ENCODE results near the gene BRD9.
"Not testable (repeated sequence)": the region's sequence is repeated elsewhere in the genome, so short reads cannot be mapped to it uniquely, and the experiment has no call there.

The BRD9 gene

DNA sequence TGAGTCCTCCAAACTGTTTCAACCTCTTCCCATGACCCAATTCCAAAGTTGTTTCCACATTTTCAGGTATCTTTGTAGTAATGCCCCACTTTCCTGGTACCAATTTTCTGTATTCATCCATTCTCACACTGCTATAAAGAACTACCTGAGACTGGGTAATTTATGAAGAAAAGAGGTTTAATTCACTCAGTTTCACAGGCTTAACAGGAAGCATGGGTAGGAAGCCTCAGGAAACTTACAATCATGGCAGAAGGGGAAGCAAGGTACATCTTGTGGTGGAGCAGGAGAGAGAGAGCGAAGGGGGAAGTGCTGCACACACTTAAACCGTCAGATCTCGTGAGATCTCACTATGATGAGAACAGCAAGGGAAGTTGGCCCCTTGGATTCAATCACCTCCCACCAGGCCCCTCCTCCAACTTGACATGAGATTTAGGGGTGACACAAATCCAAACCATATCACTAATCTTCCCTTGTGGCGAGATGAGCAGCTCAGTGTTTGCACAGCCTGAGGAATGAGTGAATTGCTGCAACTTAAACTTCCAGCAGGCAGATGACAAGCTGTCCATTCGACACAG lies 43.0 kb upstream of the BRD9 start:
- TF ChIP-seq, protein P1, sequence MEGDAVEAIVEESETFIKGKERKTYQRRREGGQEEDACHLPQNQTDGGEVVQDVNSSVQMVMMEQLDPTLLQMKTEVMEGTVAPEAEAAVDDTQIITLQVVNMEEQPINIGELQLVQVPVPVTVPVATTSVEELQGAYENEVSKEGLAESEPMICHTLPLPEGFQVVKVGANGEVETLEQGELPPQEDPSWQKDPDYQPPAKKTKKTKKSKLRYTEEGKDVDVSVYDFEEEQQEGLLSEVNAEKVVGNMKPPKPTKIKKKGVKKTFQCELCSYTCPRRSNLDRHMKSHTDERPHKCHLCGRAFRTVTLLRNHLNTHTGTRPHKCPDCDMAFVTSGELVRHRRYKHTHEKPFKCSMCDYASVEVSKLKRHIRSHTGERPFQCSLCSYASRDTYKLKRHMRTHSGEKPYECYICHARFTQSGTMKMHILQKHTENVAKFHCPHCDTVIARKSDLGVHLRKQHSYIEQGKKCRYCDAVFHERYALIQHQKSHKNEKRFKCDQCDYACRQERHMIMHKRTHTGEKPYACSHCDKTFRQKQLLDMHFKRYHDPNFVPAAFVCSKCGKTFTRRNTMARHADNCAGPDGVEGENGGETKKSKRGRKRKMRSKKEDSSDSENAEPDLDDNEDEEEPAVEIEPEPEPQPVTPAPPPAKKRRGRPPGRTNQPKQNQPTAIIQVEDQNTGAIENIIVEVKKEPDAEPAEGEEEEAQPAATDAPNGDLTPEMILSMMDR (IDR thresholded peaks at IDR 0.05): no peak
- Histone ChIP-seq H3K36me3 (no peaks in the 10 kb centered on the region), H3K4me1 (no peaks in the 10 kb centered on the region), H3K27ac (no peak overlapping the region), H3K27me3 (peaks cover 0 to 27% of the 10 kb centered on the region in 2 donors), H3K9me3 (no peaks in the 10 kb centered on the region), H3K4me3 (no peak overlapping the region)
- peak in 1 of 2 donors; percentile 1 for DNase-seq
- intact Hi-C loops (cut with DNase I; ENCODE audit: low total_unique reads): no loop called here

DNA sequence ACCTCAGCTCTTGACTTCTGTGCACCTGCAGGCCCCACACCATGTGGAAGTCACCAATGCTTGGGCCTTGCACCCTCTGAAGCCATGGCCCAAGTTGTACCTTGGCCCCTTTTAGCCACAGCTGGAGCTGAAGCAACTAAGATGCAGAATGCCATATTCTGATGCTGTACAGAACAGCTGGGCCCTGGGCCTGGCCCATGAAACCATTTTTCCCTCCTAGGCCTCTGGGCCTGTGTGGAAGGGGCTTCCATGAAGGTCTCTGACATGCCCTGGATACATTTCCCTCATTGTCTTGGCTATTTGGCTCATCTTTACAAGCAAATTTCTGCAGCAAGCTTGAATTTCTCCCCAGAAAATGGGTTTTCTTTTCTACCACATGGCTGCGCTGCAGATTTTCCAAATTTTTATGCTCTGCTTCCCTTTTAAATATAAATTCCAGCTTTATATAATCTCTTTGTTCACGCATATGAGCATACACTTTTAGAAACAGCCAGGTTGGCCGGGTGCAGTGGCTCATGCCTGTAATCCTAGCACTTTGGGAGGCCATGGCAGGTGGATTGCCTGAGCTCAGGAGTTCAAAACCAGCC lies 41.9 kb upstream of the BRD9 start:
- H3K9me3 ChIP-seq; H3K4me1 ChIP-seq; H3K27ac ChIP-seq; H3K4me3 ChIP-seq; H3K36me3 ChIP-seq; intact Hi-C loops (cut with DNase I; ENCODE audit: low total_unique reads): not testable (repeated sequence)
- H3K27me3 ChIP-seq: peaks cover 0 to 26% of the 10 kb centered on the region in 2 donors
- peak in 1 of 2 donors; percentile 5 for DNase-seq

DNA sequence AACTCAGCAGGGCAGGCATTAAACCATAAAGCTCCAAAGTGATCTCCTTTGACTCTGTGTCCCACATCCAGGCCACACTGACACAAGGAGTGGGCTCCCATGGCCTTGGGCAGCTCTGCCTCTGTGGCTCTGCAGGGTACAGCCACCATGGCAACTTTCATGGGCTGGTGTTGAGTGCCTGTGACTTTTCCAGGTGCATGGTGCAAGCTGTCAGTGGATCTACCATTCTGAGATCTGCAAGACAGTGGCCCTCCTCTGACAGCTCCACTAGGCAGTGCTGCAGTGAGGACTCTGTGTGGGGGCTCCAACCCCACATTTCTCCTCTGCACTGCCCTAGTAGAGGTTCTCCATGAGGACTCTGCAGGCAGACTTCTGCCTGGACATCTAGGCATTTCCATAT lies 41.4 kb upstream of the BRD9 start:
- H3K27ac ChIP-seq; H3K4me3 ChIP-seq; H3K36me3 ChIP-seq; H3K4me1 ChIP-seq; H3K9me3 ChIP-seq; intact Hi-C loops (cut with DNase I; ENCODE audit: low total_unique reads): not testable (repeated sequence)
- peak; percentile 12 to 39 for DNase-seq
- H3K27me3 ChIP-seq: peaks cover 0 to 22% of the 10 kb centered on the region in 2 donors

DNA sequence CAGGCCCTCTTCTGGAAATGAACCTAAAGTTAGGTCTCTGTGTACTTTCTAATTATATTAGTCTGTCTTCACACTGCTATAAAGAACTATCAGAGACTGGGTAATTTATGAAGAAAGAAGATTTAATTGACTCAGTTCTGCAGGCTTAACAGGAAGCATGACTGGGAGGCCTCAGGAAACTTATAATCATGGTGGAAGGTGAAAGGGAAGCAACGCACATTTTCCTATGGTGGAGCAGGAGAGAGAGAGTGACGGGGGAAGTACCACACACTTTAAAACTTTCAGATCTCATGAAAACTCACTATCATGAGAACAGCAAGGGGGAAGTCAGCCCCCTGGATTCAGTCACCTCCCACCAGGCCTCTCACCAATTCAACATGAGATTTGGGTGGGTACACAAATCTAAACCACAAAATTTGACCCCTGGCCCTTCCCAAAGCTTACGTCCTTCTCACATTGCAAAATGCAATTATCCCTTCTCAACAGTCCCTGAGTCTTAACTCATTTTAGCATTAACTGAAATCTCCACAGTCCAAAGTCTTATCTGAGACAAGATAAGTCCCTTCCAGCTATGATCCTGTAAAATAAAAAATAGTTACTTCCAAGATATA lies 40.8 kb upstream of the BRD9 start:
- H3K36me3 ChIP-seq: no peaks in the 10 kb centered on the region
- H3K4me3 ChIP-seq: no peak overlapping the region
- peaks cover 0 to 22% of the 10 kb centered on the region in 2 donors for H3K27me3 ChIP-seq
- TF ChIP-seq, protein P1 (IDR thresholded peaks at IDR 0.05): no peak
- no peak for DNase-seq
- no peaks in the 10 kb centered on the region for H3K9me3 ChIP-seq
- intact Hi-C loops (cut with DNase I; ENCODE audit: low total_unique reads): no loop called here
- no peak overlapping the region for H3K27ac ChIP-seq
- no peaks in the 10 kb centered on the region for H3K4me1 ChIP-seq

DNA sequence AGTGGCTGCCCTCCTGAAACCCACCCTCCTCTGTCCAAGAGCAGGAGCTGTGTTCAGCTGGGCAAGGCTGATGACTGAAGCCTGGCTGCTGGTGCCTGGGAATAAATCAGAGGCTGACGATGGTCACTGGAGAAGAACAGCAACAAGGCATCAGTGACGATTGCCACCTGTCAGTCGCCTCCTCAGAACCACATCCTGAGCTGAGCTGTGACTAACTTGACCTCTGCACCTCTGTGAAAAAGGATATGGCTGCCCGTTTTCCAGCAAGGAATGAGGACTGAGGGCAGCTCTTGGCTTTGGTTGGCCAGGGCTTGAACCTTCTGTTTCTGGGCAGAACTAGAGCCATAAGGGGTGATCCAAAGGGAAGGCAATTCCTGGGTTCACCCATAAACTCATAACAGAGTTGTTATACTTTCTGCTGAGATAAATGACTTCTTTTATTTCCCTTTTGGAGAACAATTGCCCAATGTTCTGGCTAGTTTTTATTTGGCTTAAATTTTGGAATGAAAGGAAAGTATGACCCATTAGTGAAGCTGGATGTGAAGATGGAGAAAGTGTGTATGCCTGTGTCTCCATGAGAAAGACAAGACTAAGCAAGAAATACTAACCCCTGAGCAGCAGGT lies 40.1 kb upstream of the BRD9 start:
- peaks cover 0 to 18% of the 10 kb centered on the region in 2 donors for H3K27me3 ChIP-seq
- H3K27ac ChIP-seq: peak overlapping the region in 1 of 2 donors; percentile 12
- DNase-seq: peak in 1 of 2 donors; percentile 19
- intact Hi-C loops (cut with DNase I; ENCODE audit: low total_unique reads): no loop called here
- H3K36me3 ChIP-seq: no peaks in the 10 kb centered on the region
- TF ChIP-seq, protein P1 (IDR thresholded peaks at IDR 0.05): no peak
- no peaks in the 10 kb centered on the region for H3K9me3 ChIP-seq
- no peaks in the 10 kb centered on the region for H3K4me1 ChIP-seq
- no peak overlapping the region for H3K4me3 ChIP-seq

DNA sequence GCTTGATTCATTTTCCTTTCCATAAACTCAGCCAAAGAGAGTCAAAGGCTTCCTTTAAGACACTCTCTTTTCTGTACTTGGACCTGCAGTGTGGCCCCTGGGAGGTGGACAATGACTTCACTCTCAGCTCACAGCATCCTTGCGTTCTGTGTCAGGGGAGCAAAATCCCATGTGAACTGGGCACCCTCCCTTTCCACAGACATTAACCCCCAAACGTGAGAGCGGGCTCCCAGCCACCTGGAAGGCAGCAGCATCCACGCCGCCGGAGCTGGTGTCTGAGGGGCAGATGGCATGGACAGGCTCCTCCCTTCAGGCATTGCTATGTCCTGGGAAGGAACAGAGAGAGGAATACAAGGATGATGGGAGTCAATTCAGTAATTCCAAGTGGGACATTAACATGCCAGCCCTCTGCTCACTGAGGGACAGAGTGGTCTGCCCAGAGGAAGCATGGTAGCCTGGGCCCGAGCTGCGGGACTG lies 39.6 kb upstream of the BRD9 start:
- Histone ChIP-seq H3K9me3 (no peaks in the 10 kb centered on the region), H3K27ac (peak overlapping the region in 1 of 2 donors; percentile 12), H3K36me3 (no peaks in the 10 kb centered on the region), H3K27me3 (peaks cover 0 to 14% of the 10 kb centered on the region in 2 donors), H3K4me3 (no peak overlapping the region), H3K4me1 (no peaks in the 10 kb centered on the region)
- TF ChIP-seq, protein P1 (IDR thresholded peaks at IDR 0.05): no peak
- DNase-seq: peak in 1 of 2 donors; percentile 1
- intact Hi-C loops (cut with DNase I; ENCODE audit: low total_unique reads): no loop called here

All from tibial artery (tissue), 4 donors.